ENCODE data around the gene TMEM259.

TMEM259 gene

DNA sequence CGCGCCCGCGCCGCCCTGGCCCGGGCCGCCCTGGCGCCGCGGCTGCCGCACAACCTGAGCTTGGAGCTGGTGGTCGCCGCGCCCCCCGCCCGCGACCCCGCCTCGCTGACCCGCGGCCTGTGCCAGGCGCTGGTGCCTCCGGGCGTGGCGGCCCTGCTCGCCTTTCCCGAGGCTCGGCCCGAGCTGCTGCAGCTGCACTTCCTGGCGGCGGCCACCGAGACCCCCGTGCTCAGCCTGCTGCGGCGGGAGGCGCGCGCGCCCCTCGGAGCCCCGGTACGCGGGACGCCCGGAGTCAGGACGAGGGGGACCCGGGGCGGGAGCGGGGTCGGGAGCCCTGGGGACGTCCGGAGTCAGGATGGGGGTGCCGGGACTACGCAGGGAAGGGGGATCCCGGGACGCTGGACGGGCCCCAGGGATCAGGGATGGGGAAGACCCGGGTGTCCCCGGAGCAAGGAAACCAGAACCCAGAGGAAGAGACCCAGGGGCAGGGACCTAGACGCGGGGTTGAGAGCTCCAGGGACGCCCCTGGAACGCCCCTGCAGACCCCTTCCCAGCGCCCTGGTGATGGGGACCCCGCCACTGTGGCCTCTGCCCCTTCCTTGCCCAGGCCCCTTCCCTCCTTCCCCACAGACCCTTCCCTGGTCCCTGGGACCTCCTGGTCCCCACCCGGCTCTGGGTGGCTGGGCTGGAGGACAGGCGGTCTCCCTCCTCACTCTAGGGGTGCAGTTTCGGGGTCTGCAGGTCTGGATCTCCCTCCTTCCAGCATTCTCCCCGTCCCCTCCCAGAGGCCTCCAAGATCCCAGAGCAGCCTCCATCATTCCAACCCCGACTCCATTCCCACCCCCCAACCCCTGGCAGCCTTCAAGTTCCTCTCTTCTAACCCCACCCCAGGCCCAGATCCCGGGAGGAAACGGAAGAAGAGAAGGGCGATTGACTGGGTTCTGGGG lies 20.1 kb downstream of the TMEM259 start:
- DNase-seq: no peak

DNA sequence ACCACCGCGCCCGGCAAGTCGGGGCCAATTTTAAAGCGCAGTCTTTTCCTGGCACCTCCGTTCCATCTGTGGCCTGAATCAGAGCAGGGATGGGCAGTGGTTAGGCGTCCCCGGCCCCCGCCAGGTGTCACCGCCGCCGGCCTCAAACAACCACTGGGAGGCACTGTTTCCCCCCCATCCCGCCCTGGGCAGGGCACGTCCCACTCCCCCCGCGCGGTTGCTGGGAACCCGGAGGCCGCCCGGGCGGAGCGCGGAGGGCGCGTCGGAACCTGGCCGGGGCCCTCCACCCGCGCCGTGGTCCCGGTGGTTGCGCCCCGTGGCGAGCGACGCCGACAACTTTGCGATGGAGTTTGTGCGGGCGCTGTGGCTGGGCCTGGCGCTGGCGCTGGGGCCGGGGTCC lies 20.8 kb downstream of the TMEM259 start, which contains the start of gene GRIN3B:
Gene GRIN3B (plus strand): TSS at position 325 of the 400 bp plus-strand sequence. CDS start 19 bp downstream, at position 344.
- DNase-seq: no peak

DNA sequence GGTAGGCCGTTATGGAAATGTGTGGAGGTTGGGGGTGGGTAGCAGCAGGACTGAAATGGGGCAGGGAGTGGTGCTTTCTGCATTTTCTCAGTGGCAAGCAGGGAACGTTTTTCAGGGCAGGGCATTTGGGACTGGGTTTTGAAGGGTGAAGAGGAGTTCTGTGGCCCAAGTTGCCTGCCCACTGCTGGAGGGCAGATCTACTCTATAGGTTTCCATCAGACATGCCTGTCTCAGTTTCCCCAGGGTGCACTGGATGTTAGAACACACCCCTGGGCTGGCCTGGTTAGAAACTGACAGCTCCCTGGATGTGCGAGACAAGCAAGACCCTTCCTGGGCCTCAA lies 21.6 kb downstream of the TMEM259 start:
- no peak for DNase-seq

DNA sequence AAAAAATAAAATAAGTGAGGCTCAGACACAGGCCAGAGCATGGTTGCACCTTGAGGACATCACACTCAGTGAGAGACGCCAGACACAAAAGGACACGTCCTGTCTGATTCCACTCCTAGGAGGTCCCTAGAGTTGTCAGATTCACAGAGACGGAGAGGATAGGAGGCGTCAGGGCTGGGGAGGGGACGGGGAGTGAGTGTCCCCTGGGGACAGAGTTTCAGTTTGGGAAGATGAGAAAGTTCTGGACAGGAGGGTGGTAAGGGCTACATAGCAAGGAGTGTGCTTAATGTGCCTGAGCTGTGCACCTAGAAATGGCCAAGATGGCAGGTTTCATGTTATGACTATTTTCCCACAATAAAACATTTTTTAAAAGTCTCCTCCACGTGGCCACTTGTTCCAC lies 22.9 kb downstream of the TMEM259 start:
- DNase-seq: no peak

DNA sequence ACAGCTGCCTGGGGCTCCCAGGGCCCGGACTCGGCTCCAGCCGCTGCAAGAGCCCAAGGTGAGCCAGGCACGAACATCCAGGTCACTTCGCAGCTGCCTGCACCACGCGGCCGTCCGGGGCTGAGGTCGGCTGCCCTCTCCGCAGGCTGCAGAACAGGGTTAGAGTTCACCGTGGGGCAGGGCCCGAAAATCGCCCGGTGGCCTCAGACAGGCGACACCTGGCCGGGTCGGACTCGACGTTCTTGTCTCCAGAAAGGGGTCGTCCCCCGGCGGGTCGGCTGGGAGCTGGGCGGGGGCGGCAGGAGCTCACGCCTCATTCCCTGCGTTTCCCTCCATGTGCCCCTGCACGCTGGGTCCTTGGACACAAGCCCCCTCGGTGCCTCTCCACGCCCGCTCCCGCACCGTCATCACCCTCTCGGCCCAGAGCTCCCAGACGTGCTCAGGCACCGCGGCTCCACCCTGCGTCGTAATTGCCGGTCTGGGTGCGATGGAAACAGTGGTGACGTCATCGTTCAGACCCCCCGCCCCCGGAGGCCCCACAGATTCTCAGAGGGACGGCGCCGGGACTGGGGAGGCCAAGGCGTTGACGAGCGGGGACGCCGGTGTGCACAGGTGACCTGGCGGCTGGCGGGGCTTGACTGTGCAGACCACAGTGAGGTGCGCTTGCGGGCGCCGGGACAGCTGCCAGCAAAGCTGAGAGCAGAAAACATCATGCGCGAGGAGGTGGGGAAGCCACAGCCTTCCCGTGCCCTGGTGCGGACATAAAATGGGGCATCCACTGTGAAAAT lies 24.7 kb downstream of the TMEM259 start:
- peak; percentile 68 for DNase-seq

DNA sequence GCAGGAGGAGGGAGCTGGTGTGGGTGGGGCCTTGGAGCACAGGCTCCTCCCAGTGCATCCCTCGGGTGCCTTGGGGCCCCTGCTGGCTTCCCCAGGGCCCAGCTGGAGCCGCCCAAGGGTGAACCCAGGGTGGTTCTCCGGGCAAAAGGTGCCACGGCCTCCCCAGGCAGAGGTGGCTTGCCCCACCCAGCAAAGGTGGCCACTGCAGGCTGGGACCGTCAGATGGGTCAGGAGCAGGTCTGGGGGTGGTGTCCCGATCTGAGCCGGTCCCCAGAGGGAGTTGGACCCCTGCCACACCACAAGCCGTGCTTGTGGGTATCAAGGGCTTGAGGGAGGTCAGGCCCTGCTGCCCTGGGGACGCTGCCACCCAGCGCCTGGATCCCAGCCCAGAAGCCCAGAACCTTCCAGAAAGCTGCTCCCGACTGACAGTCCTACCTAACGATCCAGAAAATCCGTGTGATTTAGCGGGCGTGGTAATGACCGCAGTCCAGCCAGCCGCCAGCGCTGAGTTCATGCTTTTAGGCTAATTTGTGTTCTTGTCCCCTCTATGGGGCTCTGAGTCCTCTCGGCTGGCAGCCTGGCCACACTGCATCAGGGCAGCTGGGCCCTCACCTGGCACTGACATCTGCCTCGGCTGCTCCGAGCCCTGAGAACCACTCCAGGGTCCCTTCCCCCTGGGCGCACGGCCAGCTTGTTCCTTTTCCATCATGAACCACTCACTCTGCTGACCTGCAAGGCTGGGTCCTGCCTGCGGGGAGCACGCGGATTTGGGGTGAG lies 25.7 kb downstream of the TMEM259 start:
- peak; percentile 55 for DNase-seq

DNA sequence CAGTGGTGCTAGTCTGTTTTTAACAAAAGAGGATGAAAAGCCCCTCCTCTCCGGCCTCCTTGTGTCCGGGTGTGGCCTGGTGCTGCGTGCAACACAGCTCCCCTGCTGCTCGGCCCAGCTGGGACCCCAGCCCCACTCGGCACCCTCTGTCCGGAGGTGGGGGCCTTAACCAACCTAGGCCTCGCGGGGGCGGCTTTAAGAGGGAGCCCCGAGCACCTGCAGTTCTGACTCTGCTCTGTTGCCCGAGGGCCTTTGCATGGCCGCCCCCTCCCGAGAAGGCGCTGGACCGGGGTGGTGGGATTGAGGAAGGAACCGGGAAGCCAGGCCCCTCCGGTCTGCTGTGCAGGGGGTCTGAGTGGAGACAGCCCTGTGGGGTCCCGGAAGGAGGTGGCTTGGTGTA lies 26.4 kb downstream of the TMEM259 start:
- DNase-seq: no peak

DNA sequence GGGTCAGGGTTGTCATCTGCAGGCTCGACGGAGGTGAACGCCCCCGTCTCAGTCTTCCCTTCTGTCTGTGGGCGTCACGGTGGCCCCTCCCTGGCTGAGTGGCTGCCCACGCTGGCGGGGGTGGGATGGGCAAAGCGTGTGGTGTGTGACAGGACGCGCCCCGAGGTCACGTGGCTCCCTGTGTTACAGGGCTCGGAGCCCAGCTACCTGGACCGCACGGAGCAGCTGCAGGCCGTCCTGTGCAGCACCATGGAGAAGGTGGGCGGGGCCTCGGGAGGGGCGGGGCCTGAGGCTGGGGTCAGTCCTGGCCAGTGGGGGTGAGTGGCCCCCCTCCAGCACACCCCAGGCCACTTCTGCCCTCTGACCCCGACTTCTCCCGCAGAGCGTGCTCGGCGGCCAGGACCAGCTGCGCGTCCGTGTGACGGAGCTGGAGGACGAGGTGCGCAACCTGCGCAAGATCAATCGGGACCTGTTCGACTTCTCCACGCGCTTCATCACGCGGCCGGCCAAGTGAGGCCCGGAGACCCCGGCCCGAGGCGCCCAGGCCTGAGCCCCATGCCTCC lies 27.0 kb downstream of the TMEM259 start:
- DNase-seq: no peak

DNA sequence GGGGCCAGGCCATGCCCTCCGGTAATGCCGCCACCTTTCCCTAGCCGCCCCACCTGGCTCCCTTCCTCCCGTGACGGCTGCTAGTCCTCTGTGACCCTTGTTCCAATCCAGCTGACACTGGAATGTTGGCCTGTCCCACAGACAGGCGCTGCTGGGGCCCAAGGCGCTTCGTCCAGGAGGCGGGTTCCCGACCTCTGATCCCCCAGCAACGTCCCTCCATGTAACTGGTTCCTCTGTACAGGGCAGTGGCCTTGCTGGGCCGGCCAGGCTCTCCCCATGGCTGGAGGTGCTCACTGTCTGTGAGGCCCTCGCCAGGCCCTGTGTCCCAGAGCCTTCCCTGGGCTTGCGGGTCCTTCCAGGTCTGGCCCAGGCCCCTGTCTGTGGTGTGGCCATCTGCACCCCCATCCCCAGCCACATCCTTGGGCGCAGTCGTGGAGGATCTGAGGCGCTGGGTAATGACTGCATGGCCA lies 27.5 kb downstream of the TMEM259 start:
- DNase-seq: no peak

DNA sequence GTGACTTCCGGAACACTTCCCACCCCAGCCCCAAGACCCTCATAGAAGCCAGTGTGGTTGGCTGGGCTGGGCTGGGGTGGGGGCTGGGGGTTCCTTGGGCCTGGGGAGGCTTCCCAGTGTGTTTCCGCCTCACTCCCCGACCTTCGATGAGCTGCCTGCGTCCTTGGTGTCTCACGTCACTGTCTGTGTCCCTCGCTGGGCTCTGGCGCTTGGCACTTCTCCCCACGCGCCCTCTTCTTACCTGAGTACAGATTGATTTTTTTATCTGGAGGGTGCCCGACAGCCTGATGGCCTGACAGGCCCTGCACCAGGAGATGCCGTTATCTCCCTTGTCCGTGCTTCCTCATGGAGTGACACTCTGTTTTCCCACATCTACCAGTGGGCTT lies 28.3 kb downstream of the TMEM259 start:
- no peak for DNase-seq

DNA sequence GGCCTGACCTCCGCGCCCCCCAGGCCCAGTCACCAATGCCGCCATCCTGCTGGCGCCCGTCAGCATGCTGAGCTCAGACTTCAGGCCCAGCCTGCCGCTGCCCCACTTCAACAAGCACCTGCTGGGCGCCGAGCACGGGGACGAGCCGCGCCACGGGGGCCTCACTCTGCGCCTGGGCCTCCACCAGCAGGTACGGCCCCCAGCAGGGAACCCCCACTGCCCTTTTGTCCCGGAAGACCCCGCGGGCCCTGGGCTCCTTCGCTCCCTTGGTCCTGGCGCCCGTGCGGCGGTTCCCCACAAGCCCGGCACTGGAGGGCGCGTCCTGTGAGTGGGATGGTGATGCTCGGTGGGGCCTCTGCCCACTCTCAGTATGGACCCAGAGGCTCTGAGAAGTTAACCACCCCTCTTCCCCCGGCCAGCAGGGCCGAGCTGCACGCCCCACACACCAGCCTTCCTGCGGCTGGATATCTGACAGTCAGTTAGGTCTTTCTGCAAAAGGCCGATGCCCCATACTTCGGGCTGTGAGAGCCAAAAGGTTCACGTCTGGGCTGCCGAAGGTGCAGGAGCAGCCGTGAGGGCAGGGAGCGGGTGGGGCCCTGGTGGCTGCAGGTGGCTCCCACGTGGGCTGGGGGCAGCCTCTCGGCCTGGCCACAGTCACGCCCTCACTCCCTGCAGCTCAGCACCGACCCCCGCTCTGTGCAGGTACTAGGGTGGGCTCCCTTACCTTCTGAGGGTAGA lies 28.8 kb downstream of the TMEM259 start:
- no peak for DNase-seq

DNA sequence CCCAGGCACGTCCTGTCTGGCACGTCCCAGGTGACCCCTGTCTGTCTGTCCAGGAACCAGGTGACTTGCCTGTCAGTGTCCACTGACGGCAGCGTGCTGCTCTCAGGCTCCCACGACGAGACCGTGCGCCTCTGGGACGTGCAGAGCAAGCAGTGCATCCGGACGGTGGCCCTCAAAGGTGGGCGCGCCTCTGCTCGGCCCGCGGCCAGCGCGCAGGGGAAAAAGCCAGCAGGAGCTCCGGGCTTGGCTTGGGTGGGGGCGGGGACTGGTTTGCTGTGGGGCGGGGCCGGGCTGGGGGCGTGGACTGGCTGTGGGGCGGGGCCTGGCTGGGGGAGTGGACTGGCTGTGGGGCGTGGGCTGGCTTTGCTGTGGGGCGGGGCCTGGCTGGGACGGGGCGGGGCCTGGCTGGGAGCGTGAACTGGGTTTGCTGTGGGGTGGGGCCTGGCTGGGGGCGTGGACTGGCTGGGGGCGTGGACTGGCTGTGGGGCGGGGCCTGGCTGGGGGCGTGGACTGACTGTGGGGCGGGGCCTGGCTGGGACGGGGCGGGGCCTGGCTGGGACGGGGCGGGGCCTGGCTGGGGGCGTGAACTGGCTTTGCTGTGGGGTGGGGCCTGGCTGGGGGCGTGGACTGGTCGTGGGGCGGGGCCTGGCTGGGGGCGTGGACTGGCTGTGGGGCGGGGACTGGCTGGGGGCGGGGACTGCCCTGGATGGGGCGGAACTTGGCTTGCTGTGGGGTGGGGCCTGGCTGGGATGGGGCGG lies 29.6 kb downstream of the TMEM259 start:
- no peak for DNase-seq

DNA sequence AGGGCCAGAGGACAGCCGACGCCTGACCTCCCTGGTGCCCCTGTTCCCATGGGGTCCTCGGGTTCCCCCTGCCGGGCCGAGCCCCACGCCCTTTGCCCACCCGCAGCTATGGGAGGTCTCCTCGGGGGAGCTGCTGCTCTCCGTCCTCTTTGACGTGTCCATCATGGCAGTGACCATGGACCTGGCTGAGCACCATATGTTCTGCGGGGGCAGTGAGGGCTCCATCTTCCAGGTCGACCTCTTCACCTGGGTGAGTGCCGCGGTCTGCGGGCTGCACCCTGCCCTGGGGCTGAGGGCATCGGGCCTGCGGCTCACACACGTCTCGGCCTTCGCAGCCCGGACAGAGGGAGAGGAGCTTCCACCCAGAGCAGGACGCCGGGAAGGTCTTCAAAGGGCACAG lies 30.2 kb downstream of the TMEM259 start:
- no peak for DNase-seq

DNA sequence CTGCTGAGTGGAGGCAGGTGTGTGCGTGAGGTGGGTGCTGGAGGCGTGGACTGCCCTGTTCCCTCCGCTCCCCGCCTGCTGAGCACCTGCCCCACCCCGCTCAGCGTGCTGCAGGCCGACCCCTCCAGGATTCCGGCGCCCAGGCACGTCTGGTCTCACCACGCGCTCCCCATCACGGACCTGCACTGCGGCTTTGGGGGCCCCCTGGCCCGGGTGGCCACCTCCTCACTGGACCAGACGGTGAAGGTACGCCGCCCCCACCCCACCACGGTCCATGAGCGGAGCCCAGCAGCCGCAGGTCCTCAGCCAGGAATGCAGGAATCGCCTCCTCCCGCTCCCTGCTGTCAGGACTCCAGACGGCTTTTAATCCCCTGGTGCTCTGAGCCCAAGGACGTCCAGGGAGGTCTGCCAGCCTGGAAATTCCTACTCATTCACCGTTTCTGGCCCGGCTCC lies 30.8 kb downstream of the TMEM259 start:
- DNase-seq: no peak

DNA sequence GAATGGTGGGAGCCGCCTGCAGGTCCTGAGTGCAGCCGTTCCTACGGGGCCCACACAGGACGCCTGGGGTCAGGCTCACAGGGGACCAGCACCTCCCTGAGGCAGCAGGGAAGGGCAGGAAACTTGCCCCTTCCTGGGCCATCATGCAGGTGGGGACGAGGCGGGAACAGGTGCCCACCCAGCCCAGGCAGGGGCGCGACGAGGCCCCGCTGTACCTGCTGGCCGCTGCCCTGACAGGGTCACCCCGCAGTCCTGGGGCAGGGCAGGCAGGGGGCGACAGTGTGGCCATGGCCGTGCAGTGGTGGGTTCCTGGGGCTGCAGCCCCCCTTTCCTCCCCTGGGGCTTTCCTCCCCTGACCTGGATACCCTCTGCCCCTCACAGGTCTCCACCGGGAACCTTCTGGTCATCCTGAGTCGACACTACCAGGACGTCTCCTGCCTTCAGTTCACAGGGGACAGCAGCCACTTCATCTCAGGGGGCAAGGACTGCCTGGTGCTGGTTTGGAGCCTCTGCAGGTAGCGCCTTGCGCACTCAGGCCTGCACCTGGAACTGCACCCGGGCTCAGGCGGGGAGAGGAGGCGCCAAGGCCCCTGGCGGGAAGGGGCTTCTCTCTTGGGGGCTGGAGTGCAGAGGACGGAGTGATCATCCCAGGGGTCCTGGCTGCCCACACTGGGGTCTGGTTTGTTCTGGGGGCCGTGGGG lies 31.4 kb downstream of the TMEM259 start:
- no peak for DNase-seq

DNA sequence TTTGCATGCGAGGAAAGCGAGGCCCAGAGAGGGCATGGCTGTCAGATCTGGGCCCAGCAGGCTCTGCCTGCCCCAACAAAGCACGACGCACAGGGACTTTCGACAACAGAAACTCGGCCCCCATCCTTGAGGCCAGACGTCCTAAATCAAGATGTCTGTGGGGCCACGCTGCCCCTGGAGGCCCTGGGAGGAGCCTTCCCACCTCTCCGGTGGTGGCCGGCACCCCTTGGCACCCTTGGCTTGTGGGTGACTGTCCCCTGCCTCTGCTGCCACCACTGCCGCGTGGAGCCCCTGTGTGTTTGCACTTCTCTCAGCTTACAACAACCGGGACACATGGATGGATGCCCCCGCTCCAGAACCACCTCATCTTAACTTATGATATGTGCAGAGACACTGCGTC lies 32.4 kb downstream of the TMEM259 start:
- DNase-seq: no peak

DNA sequence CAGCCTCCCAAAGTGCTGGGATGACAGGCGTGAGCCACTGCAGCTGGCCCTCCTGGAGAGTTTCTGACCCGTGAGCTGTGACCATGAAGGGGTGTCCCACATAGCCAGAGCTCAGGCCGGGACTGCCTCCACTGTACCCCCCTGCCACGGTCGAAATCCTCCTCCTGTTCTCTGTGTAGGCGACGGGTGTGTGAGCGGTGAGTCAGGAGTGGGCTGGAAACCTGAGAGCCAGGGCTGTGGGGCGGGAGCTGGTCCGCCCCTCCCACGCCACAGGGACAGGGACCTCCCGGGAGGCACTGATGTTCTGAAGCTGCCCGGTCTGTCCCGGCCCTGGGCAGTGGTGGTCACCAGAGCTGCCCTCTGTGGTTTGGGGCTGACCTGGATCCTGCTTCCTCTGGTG lies 32.8 kb downstream of the TMEM259 start:
- DNase-seq: no peak

DNA sequence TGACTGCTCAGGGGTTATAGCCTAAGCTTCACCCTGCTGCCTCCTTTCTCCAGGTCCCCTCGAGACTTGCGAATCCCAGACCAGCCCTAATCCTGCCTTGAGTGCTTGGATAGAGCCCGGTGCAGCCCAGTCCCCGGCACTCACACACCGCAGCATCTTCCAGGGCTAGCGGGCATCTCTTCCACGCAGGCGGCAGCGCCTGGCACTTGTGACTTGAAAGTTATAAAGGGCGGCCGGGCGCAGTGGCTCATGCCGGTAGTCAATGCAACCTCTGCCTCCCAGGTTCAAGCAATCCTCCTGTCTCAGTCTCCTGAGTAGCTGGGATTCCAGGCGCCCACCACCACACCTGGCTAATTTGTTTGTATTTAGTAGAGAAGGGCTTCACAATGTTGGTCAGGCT lies 34.8 kb downstream of the TMEM259 start:
- DNase-seq: no peak

DNA sequence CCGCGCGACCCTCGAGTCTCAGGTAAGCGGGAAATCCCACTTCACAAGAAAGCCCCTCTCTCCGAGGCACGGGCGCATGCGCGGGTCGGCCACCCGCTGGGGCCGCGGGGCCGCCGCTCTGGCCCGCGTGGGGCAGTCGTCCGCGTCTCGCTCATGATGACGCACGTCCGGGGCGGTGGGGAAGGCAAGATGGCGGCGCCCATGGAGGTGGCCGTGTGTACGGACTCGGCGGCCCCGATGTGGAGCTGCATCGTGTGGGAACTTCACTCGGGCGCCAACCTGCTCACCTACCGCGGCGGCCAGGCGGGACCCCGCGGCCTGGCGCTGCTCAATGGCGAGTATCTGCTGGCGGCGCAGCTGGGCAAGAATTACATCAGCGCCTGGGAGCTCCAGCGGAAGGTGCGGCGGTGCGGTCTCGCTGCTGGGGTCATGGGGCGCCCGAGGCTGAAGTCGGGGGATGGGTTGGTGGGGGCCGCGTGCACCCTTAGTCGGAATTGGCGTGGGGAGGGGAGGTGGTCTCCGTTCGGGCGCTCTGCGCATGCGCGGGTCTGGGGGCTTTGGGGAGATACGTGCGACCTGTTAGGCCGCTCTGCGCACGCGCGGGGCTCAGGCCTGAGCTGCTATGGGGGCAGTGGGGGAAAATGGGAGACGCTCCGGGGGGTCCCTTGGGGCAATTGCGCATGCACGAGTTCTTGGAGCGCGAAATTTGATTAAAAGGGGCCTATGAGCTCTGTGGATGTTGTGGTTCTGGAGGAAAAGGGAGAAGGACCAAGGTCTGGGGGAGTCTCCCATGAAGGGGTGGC lies 36.6 kb downstream of the TMEM259 start, which contains the start of gene WDR18:
Gene WDR18 (plus strand): TSS at position 181 of the 803 bp plus-strand sequence. CDS start 9 bp downstream, at position 190.
- peak; percentile 82 for DNase-seq
